H1 (cell line): ENCODE results near the gene MAPK13. TPM values are rescaled to one million over a fixed set of nuclear protein-coding genes. Genes with fewer than 3 reads are reported as not detected.

Experiments used
- CTCF ChIA-PET: fragments of 300-600 bp; sonication (Branson Sonifier 250); formaldehyde crosslinking; loops from one replicate; lab custom pipeline; 2021; ENCODE audit not compliant: partially characterized antibody; lab: Charles Lee
- POLR2A ChIA-PET: fragments of 300-600 bp; sonication (Branson Sonifier 250); formaldehyde crosslinking; loops from one replicate; lab custom pipeline; 2021; ENCODE audit warnings: inconsistent platforms; ENCODE audit not compliant: partially characterized antibody; lab: Charles Lee
- DNase-seq, 2 experiments: peaks; one replicate each; pipeline versions ENCODE4 v3.0.0 to v3.0.0-alpha.2; 2010 to 2022; ENCODE audit warnings: low spot score in 2 of 2, low read depth in 1 of 2, mixed read lengths in 1 of 2
- FAIRE-seq: peaks from 2 replicates; lab custom pipeline; 2011; peaks lifted over from hg19 to GRCh38; lab: Jason Lieb, UNC
- H2AFZ ChIP-seq: 2 replicates; pipeline ENCODE4 v1.8.1; 2012; ENCODE audit warnings: low read length, inconsistent platforms
- H2AK5ac ChIP-seq: 2 replicates; pipeline ENCODE4 v1.6.1; 2013; ENCODE audit warnings: low read depth, low read length
- H2BK120ac ChIP-seq: replicated peaks from 2 replicates; pipeline ENCODE3; 2013; ENCODE audit warnings: low read depth, low read length, inconsistent platforms
- H2BK12ac ChIP-seq: 2 replicates; pipeline ENCODE4 v1.6.1; 2013; ENCODE audit warnings: low read depth, low read length
- H2BK15ac ChIP-seq: 2 replicates; pipeline ENCODE4 v1.6.1; 2013; ENCODE audit warnings: low read length
- H2BK20ac ChIP-seq: 2 replicates; pipeline ENCODE4 v1.6.1; 2013; ENCODE audit warnings: low read length
- H2BK5ac ChIP-seq: 2 replicates; pipeline ENCODE4 v1.6.1; 2013; ENCODE audit warnings: low read depth, low read length
- H3K14ac ChIP-seq: 2 replicates; pipeline ENCODE4 v1.6.1; 2013; ENCODE audit warnings: inconsistent platforms; ENCODE audit not compliant: insufficient read length
- H3K18ac ChIP-seq: 2 replicates; pipeline ENCODE4 v1.6.1; 2013; ENCODE audit warnings: low read length; ENCODE audit errors: extremely low read depth
- H3K23ac ChIP-seq: 2 replicates; pipeline ENCODE4 v1.6.1; 2013; ENCODE audit warnings: inconsistent platforms; ENCODE audit not compliant: insufficient read length
- H3K23me2 ChIP-seq: 2 replicates; pipeline ENCODE4 v1.6.1; 2013; ENCODE audit warnings: low read depth, low read length
- H3K27ac ChIP-seq: 2 replicates; pipeline ENCODE4 v1.6.1; 2011; ENCODE audit warnings: low read depth, low read length, inconsistent platforms
- H3K27me3 ChIP-seq, 4 experiments: replicated peaks in 1 of 4; 1 replicate in 1 of 4; 2 replicates in 3 of 4; pipeline versions ENCODE4 v1.6.1 to v1.8.1; 2011 to 2013; ENCODE audit warnings: low read length in 3 of 4, mild to moderate bottlenecking in 3 of 4, inconsistent platforms in 2 of 4, mixed read lengths in 2 of 4, moderate library complexity in 1 of 4; ENCODE audit not compliant: control insufficient read depth in 3 of 4, insufficient read depth in 3 of 4; ENCODE audit errors: extremely low read depth in 1 of 4
- H3K36me3 ChIP-seq, 4 experiments: 2 replicates each; pipeline versions ENCODE4 v1.6.1 to v1.8.1; 2011 to 2013; ENCODE audit warnings: mild to moderate bottlenecking in 4 of 4, low read length in 3 of 4, moderate library complexity in 2 of 4, control low read depth in 1 of 4, inconsistent platforms in 1 of 4; ENCODE audit not compliant: insufficient read depth in 4 of 4, control insufficient read depth in 2 of 4
- H3K4ac ChIP-seq: replicated peaks from 2 replicates; pipeline ENCODE3; 2013; ENCODE audit warnings: low read length, low read depth, mixed read lengths, inconsistent platforms; ENCODE audit not compliant: insufficient read length
- H3K4me1 ChIP-seq, 4 experiments: replicated peaks in 1 of 4; 1 replicate in 1 of 4; 2 replicates in 3 of 4; pipeline versions ENCODE4 v1.6.1 to v1.8.1; 2011 to 2013; ENCODE audit warnings: low read length in 3 of 4, inconsistent platforms in 2 of 4, mixed read lengths in 1 of 4; ENCODE audit not compliant: insufficient read depth in 4 of 4, control insufficient read depth in 3 of 4
- H3K4me2 ChIP-seq, 2 experiments: 2 replicates each; pipeline versions ENCODE4 v1.6.1 to v1.8.1; 2011 to 2013; ENCODE audit warnings: low read depth in 2 of 2, low read length in 2 of 2, control low read depth in 1 of 2, inconsistent platforms in 1 of 2, mild to moderate bottlenecking in 1 of 2; ENCODE audit not compliant: insufficient read depth in 1 of 2
- H3K4me3 ChIP-seq, 4 experiments: fragments of 200-600, 300-600 bp in 1 of 4; sonication (generic), shearing (Covaris generic), sonication (Bioruptor Twin) in 1 of 4; 2 replicates each; pipeline versions ENCODE4 v1.5.1 to v1.8.1; 2011 to 2016; ENCODE audit warnings: low read length in 4 of 4, low read depth in 3 of 4, control low read depth in 2 of 4, inconsistent platforms in 2 of 4, mild to moderate bottlenecking in 2 of 4, mixed read lengths in 1 of 4, moderate library complexity in 1 of 4; ENCODE audit not compliant: insufficient read depth in 2 of 4; ENCODE audit errors: extremely low read depth in 1 of 4
- H3K56ac ChIP-seq: replicated peaks from 2 replicates; pipeline ENCODE3; 2013; ENCODE audit warnings: low read depth, mild to moderate bottlenecking, mixed read lengths, low read length, inconsistent platforms; ENCODE audit not compliant: insufficient read length
- H3K79me1 ChIP-seq: 2 replicates; pipeline ENCODE4 v1.6.1; 2013; ENCODE audit warnings: low read depth, low read length, control low read depth
- H3K79me2 ChIP-seq, 2 experiments: 2 replicates each; pipeline versions ENCODE4 v1.6.1 to v1.8.1; 2012 to 2013; ENCODE audit warnings: low read length in 2 of 2, mild to moderate bottlenecking in 2 of 2, inconsistent platforms in 1 of 2; ENCODE audit not compliant: insufficient read depth in 2 of 2, control insufficient read depth in 1 of 2
- H3K9ac ChIP-seq, 4 experiments: replicated peaks in 1 of 4; 1 replicate in 1 of 4; 2 replicates in 3 of 4; pipeline versions ENCODE4 v1.6.1 to v1.8.1; 2011 to 2013; ENCODE audit warnings: low read depth in 3 of 4, low read length in 3 of 4, control low read depth in 2 of 4, mild to moderate bottlenecking in 2 of 4, moderate library complexity in 2 of 4, inconsistent platforms in 1 of 4; ENCODE audit errors: extremely low read depth in 1 of 4
- H3K9me3 ChIP-seq, 2 experiments: 2 replicates each; pipeline versions ENCODE4 v1.6.1 to v1.8.1; 2012 to 2013; ENCODE audit warnings: mild to moderate bottlenecking in 2 of 2, moderate library complexity in 2 of 2, control low read depth in 1 of 2, inconsistent platforms in 1 of 2, low read depth in 1 of 2, low read length in 1 of 2, mixed read lengths in 1 of 2; ENCODE audit not compliant: insufficient read depth in 2 of 2
- H4K20me1 ChIP-seq, 2 experiments: replicated peaks in 1 of 2; 2 replicates each; pipeline versions ENCODE3 to v1.8.1; 2011 to 2013; ENCODE audit warnings: inconsistent platforms in 2 of 2, low read length in 2 of 2, mild to moderate bottlenecking in 1 of 2; ENCODE audit not compliant: insufficient read depth in 2 of 2, control insufficient read depth in 1 of 2
- H4K5ac ChIP-seq: 2 replicates; pipeline ENCODE4 v1.6.1; 2013; ENCODE audit warnings: low read length, low read depth, mixed read lengths, inconsistent platforms; ENCODE audit not compliant: insufficient read length
- H4K8ac ChIP-seq: 2 replicates; pipeline ENCODE4 v1.8.0; 2013; ENCODE audit warnings: mild to moderate bottlenecking, moderate library complexity, low read length, inconsistent platforms; ENCODE audit not compliant: insufficient read depth; ENCODE audit errors: extremely low read depth
- H4K91ac ChIP-seq: replicated peaks from 2 replicates; pipeline ENCODE3; 2013; ENCODE audit warnings: low read length, mixed read lengths, inconsistent platforms; ENCODE audit not compliant: insufficient read length
- CHD1 ChIP-seq: IDR thresholded peaks from 2 replicates; pipeline ENCODE4 v1.6.1; 2012; ENCODE audit warnings: low read depth, low read length, improper control_type of control experiment
- EGR1 ChIP-seq: IDR thresholded peaks from 2 replicates; pipeline ENCODE4 v1.6.1; 2011; ENCODE audit warnings: low read depth, low read length, borderline replicate concordance
- JUN ChIP-seq: IDR thresholded peaks from 2 replicates; pipeline ENCODE4 v1.6.1; 2011; ENCODE audit warnings: low read depth, mild to moderate bottlenecking, improper control_type of control experiment, low read length
- MAFK ChIP-seq: IDR thresholded peaks from 2 replicates; pipeline ENCODE4 v1.6.1; 2012; ENCODE audit warnings: low read depth, mild to moderate bottlenecking, improper control_type of control experiment, low read length
- NRF1 ChIP-seq: IDR thresholded peaks from 2 replicates; pipeline ENCODE4 v1.6.1; 2011; ENCODE audit warnings: mild to moderate bottlenecking, low read depth, low read length, improper control_type of control experiment
- PHF8 ChIP-seq: fragments of 200-600 bp; sonication (generic); conservative IDR thresholded peaks from 2 replicates; pipeline ENCODE4 v1.7.1; 2012; ENCODE audit warnings: low read depth, mild to moderate bottlenecking, inconsistent platforms, low read length, moderate library complexity
- POLR2AphosphoS5 ChIP-seq: IDR thresholded peaks from 2 replicates; pipeline ENCODE4 v1.6.1; 2011; ENCODE audit warnings: low read depth, low read length
- RBBP5 ChIP-seq: IDR thresholded peaks from 2 replicates; pipeline ENCODE4 v1.7.1; 2012; ENCODE audit warnings: low read depth, mild to moderate bottlenecking, inconsistent platforms, low read length, moderate library complexity, borderline replicate concordance
- RNF2 ChIP-seq: fragments of 200-900, 300-1000 bp; sonication (generic); IDR thresholded peaks from 2 replicates; pipeline ENCODE4 v1.7.1; 2016; ENCODE audit warnings: borderline replicate concordance, low read depth, mild to moderate bottlenecking, antibody characterized with exemption, low read length; ENCODE audit not compliant: poor library complexity, severe bottlenecking; ENCODE audit errors: missing control alignments
- SIRT6 ChIP-seq: IDR thresholded peaks from one replicate; pipeline ENCODE4 v1.7.1; 2012; ENCODE audit warnings: low read length, inconsistent platforms
- SUZ12 ChIP-seq: fragments of 200-600 bp; sonication (generic); IDR thresholded peaks from 2 replicates; pipeline ENCODE4 v1.6.1; 2012; ENCODE audit warnings: mild to moderate bottlenecking, inconsistent platforms, low read length, moderate library complexity, mixed read lengths
- TCF12 ChIP-seq: IDR thresholded peaks from 2 replicates; pipeline ENCODE4 v1.6.1; 2011; ENCODE audit warnings: low read depth, mild to moderate bottlenecking, low read length
- YY1 ChIP-seq: IDR thresholded peaks from 2 replicates; pipeline ENCODE4 v1.6.1; 2011; ENCODE audit warnings: low read depth, mild to moderate bottlenecking, low read length
- ZNF274 ChIP-seq: IDR thresholded peaks from 2 replicates; pipeline ENCODE4 v1.7.0; 2012; ENCODE audit warnings: low read length, borderline replicate concordance; ENCODE audit errors: extremely low read depth
- polyA plus RNA-seq, 7 experiments: library from polyadenylated mRNA; depleted of rRNA in 3 of 7; stranded (reverse) in 5 of 7; unstranded in 2 of 7; fragments of >200 nt in 5 of 7; fragments of 200-250 nt in 2 of 7; gene quantifications; 1 replicate in 5 of 7; 2 replicates in 1 of 7; 4 replicates in 1 of 7; pipeline versions ENCODE4 v1.2.1 to v1.2.3, GENCODE V29; 2011 to 2013; ENCODE audit warnings: missing spikeins in 2 of 7, mixed read lengths in 2 of 7
- total RNA-seq: library from RNA; stranded (reverse); fragmentation: NEBNext Ultra II Directional; extraction: Animal tissue kit (Norgen Biotek cat#: 25700); gene quantifications from 2 replicates; pipeline ENCODE4 v1.2.1, GENCODE V29; 2021
- TF ChIP-seq, protein P1 (sequence below): IDR thresholded peaks from 2 replicates; pipeline ENCODE4 v1.6.1; 2012; ENCODE audit warnings: inconsistent platforms

Gene MAPK13
- total and polyA plus RNA-seq, 2 of the 8 experiments (the other 6 are each of a cell fraction or from before 2014, with no cell fraction given): 10.1 to 14.1 TPM

GRCh38 chr6:36178544-36178943 lies 48.2 kb downstream of the MAPK13 start:
- no peak overlapping the region for H3K18ac ChIP-seq
- H3K36me3 ChIP-seq: no peaks in the 10 kb centered on the region
- H3K79me2 ChIP-seq: no peaks in the 10 kb centered on the region
- no peaks in the 10 kb centered on the region for H3K23me2 ChIP-seq
- H2AFZ ChIP-seq: no peak overlapping the region
- H2BK5ac ChIP-seq: no peak overlapping the region
- no peak overlapping the region for H2BK15ac ChIP-seq
- FAIRE-seq: no peak
- H4K91ac ChIP-seq: no peak overlapping the region
- no peak overlapping the region for H3K4me3 ChIP-seq
- H2BK12ac ChIP-seq: no peak overlapping the region
- no peak overlapping the region for H4K8ac ChIP-seq
- no peak for DNase-seq
- no peaks in the 10 kb centered on the region for H3K4me1 ChIP-seq
- ChIA-PET POLR2A (interaction anchor here (1.3 kb wide), 1 partner anchor 26 kb away, joined by 4 read pairs; no protein-coding TSS in a partner anchor), CTCF (interaction anchor here (0.7 kb wide), 1 partner anchor 57 kb away, joined by 3 read pairs; no protein-coding TSS in a partner anchor)
- no peaks in the 10 kb centered on the region for H4K20me1 ChIP-seq
- H3K27ac ChIP-seq: no peak overlapping the region
- no peak overlapping the region for H2BK120ac ChIP-seq
- H3K14ac ChIP-seq: no peak overlapping the region
- peaks cover 3 to 7% of the 10 kb centered on the region in 2 experiments; a peak in 3 of 4 replicates for H3K9me3 ChIP-seq
- no peak overlapping the region for H4K5ac ChIP-seq
- no peak overlapping the region for H3K4ac ChIP-seq
- no peak for TF ChIP-seq EGR1
- no peak for TF ChIP-seq ZNF274
- TF ChIP-seq SUZ12: no peak
- TF ChIP-seq, protein P1, sequence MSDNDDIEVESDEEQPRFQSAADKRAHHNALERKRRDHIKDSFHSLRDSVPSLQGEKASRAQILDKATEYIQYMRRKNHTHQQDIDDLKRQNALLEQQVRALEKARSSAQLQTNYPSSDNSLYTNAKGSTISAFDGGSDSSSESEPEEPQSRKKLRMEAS: no peak
- TF ChIP-seq POLR2AphosphoS5: no peak
- TF ChIP-seq MAFK: no peak
- no peak for TF ChIP-seq CHD1
- no peak for TF ChIP-seq SIRT6
- no peak for TF ChIP-seq TCF12
- no peak for TF ChIP-seq RNF2
- TF ChIP-seq YY1: no peak
- no peak for TF ChIP-seq PHF8
- TF ChIP-seq JUN: no peak
- TF ChIP-seq NRF1: no peak
- no peak for TF ChIP-seq RBBP5
- no peak overlapping the region for H3K4me2 ChIP-seq
- no peak overlapping the region for H2BK20ac ChIP-seq
- no peaks in the 10 kb centered on the region for H3K27me3 ChIP-seq
- H3K23ac ChIP-seq: no peak overlapping the region
- H3K79me1 ChIP-seq: no peaks in the 10 kb centered on the region
- no peak overlapping the region for H3K9ac ChIP-seq
- no peak overlapping the region for H2AK5ac ChIP-seq
- no peak overlapping the region for H3K56ac ChIP-seq
